Nephron progenitor cell (in vitro differentiated cells): ENCODE data around the gene INPP1.
"Not testable (repeated sequence)": the region's sequence is repeated elsewhere in the genome, so short reads cannot be mapped to it uniquely, and the experiment has no call there.

Experiments
- DNase-seq: peaks from one replicate; pipeline ENCODE4 v3.0.0; 2021
- H3K27ac Mint-ChIP-seq: 2 replicates; pipeline ENCODE4 v1.8.0; 2021; ENCODE audit warnings: mild to moderate bottlenecking, moderate library complexity, mixed read lengths
- H3K27me3 Mint-ChIP-seq: 2 replicates; pipeline ENCODE4 v1.8.0; 2021; ENCODE audit warnings: mild to moderate bottlenecking, low read depth, mixed read lengths; ENCODE audit not compliant: poor library complexity
- H3K36me3 Mint-ChIP-seq: 2 replicates; pipeline ENCODE4 v1.8.0; 2021; ENCODE audit warnings: low read depth, mixed read lengths
- H3K4me1 Mint-ChIP-seq: 2 replicates; pipeline ENCODE4 v1.8.0; 2021; ENCODE audit warnings: mixed read lengths
- H3K4me3 Mint-ChIP-seq: 2 replicates; pipeline ENCODE4 v1.8.0; 2021; ENCODE audit warnings: mild to moderate bottlenecking, moderate library complexity, mixed read lengths
- H3K9me3 Mint-ChIP-seq: 2 replicates; pipeline ENCODE4 v1.8.0; 2021; ENCODE audit warnings: mild to moderate bottlenecking, moderate library complexity, mixed read lengths
- TF ChIP-seq, protein P1 (sequence below): fragments of 200-600 bp; sonication (generic); IDR thresholded peaks from 2 replicates; pipeline ENCODE4 v1.5.0; 2021; ENCODE audit warnings: antibody characterized with exemption

INPP1 gene

DNA sequence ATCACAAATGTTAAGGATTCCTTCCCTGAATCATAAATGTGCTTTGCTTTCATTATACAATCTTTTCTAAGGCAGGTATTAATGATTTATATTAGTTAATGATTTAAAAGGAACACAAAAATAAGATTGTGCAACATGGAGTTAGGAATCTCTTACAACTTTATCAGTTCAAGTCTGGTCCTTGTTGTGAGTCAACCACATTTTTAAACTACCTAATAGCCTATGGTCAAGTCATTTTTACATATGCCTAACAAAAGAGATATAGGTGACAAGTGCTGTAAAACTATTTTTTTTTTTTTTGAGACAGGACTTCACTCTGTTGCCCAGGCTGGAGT lies 8.2 kb upstream of the INPP1 start:
- no peak for DNase-seq
- no peak overlapping the region for H3K27ac Mint-ChIP-seq
- peaks cover 6% of the 10 kb centered on the region for H3K27me3 Mint-ChIP-seq
- H3K9me3 Mint-ChIP-seq: no peaks in the 10 kb centered on the region
- no peak overlapping the region for H3K4me3 Mint-ChIP-seq
- TF ChIP-seq, protein P1, sequence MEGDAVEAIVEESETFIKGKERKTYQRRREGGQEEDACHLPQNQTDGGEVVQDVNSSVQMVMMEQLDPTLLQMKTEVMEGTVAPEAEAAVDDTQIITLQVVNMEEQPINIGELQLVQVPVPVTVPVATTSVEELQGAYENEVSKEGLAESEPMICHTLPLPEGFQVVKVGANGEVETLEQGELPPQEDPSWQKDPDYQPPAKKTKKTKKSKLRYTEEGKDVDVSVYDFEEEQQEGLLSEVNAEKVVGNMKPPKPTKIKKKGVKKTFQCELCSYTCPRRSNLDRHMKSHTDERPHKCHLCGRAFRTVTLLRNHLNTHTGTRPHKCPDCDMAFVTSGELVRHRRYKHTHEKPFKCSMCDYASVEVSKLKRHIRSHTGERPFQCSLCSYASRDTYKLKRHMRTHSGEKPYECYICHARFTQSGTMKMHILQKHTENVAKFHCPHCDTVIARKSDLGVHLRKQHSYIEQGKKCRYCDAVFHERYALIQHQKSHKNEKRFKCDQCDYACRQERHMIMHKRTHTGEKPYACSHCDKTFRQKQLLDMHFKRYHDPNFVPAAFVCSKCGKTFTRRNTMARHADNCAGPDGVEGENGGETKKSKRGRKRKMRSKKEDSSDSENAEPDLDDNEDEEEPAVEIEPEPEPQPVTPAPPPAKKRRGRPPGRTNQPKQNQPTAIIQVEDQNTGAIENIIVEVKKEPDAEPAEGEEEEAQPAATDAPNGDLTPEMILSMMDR: no peak
- H3K4me1 Mint-ChIP-seq: no peaks in the 10 kb centered on the region
- no peaks in the 10 kb centered on the region for H3K36me3 Mint-ChIP-seq

DNA sequence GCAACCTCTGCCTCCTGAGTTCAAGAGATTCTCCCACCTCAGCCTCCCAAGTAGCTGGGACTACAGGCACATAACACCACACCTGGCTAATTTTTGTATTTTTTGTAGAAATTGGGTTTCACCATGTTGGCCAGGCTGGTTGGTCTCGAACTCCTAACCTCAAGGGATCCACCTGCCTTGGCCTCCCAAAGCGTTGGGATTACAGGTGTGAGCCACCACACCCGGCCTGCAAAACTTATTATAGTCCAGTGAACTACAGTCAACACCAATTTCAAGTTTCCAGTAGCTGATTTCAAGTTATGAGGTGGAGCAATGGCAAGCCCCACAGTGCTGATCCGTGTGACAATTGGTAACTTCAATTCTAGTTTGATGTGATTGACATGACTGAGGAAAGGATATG lies 7.8 kb upstream of the INPP1 start:
- H3K9me3 Mint-ChIP-seq, DNase-seq, H3K4me3 Mint-ChIP-seq, H3K4me1 Mint-ChIP-seq, H3K27me3 Mint-ChIP-seq, H3K36me3 Mint-ChIP-seq, H3K27ac Mint-ChIP-seq: not testable (repeated sequence)

DNA sequence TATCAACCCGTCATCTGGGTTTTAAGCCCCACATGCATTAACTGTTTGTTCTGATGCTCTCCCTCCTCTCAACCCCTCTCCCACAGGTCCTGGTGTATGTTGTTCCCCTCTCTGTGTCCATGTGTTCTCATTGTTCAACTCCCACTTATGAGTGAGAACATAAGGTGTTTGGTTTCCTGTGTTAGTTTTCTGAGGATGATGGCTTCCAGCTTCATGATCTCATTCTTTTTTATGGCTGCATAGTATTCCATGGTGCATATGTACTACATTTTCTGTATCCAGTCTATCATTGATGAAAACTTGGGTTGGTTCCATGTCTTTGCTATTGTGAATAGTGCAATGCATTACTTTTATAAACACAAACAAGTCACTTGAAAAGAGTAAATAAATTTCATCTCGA lies 7.0 kb upstream of the INPP1 start:
- H3K36me3 Mint-ChIP-seq: no peaks in the 10 kb centered on the region
- TF ChIP-seq, protein P1: no peak
- H3K27me3 Mint-ChIP-seq: no peaks in the 10 kb centered on the region
- no peak overlapping the region for H3K27ac Mint-ChIP-seq
- no peaks in the 10 kb centered on the region for H3K9me3 Mint-ChIP-seq
- no peaks in the 10 kb centered on the region for H3K4me1 Mint-ChIP-seq
- no peak for DNase-seq
- H3K4me3 Mint-ChIP-seq: no peak overlapping the region

DNA sequence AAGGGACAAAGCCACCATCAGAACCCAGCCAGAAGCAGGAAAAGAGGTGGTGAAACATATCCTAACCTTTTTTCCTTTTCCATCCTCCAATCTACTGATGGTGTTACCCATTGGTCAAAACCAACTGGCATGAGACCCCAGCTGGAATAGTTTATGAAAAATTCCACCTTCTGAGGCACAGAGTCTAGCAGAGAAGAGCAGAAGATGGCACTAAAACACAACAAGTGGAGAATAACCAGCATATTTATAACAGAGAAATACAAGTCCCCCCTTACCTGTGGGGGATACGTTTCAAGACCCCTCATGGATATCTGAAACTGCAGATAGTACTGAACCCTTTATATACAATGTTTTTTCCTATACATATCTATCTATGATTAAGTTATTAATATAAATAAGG lies 4.9 kb upstream of the INPP1 start:
- H3K4me3 Mint-ChIP-seq: no peak overlapping the region
- no peaks in the 10 kb centered on the region for H3K9me3 Mint-ChIP-seq
- H3K27me3 Mint-ChIP-seq: peaks cover 10% of the 10 kb centered on the region
- TF ChIP-seq, protein P1: no peak
- H3K4me1 Mint-ChIP-seq: no peaks in the 10 kb centered on the region
- H3K27ac Mint-ChIP-seq: no peak overlapping the region
- no peaks in the 10 kb centered on the region for H3K36me3 Mint-ChIP-seq
- no peak for DNase-seq

DNA sequence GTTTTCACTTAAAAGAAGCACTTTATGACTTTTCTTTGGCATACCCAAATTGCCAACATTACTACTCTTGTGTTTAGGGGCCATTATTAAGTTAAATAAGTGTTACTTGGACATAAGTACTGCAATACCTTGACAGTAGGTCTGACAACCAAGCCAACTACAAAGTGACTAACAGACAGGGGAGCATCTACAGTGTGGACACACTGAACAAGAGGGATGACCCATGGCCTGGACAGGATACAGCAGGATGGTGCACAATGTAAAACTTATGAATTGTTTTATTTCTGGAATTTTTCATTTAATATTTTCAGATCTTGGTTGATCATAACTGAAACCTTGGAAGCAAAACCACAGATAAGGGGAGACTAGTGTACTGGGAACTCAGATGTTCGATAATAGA lies 4.0 kb upstream of the INPP1 start:
- peaks cover 14% of the 10 kb centered on the region for H3K27me3 Mint-ChIP-seq

DNA sequence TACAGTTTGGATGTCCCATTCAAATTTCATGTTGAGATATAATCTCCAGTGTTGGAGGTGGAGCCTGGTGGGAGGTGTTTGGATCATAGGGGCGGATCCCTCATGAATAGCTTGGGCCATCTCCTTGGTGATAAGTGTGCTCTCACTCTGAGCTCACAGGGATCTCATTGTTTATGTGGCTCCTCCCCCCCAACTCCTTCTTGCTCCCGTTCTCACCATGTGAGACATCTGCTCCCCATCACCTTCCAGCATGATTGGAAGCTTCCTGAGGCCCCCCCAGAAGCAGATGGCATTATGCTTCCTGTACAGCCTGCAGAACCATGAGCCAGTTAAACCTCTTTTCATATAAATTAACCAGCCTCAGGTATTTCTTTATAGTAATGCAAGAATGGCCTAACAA lies 3.0 kb upstream of the INPP1 start:
- Mint-ChIP-seq H3K9me3 (no peaks in the 10 kb centered on the region), H3K36me3 (no peaks in the 10 kb centered on the region)
- DNase-seq: no peak

More for the DNA sequence above, 4.0 kb upstream of the INPP1 start:
- DNase-seq: no peak
- Mint-ChIP-seq H3K27ac (no peak overlapping the region), H3K36me3 (no peaks in the 10 kb centered on the region), H3K4me3 (no peak overlapping the region), H3K4me1 (peaks cover 3% of the 10 kb centered on the region), H3K9me3 (no peaks in the 10 kb centered on the region)
- TF ChIP-seq, protein P1: no peak

More for the DNA sequence above, 3.0 kb upstream of the INPP1 start:
- no peak overlapping the region for H3K4me3 Mint-ChIP-seq
- TF ChIP-seq, protein P1: no peak
- H3K27me3 Mint-ChIP-seq: peaks cover 15% of the 10 kb centered on the region
- H3K27ac Mint-ChIP-seq: no peak overlapping the region
- H3K4me1 Mint-ChIP-seq: peaks cover 9% of the 10 kb centered on the region
